NCI-H524 treated with DMSO at 0.1 percent for 48 hours (cell line): ENCODE data around the gene ACSL3.

Experiments used
- DNase-seq: peaks from one replicate; lab custom pipeline; 2025; lab: John Stamatoyannopoulos, UW

The ACSL3 gene

GRCh38 chr2:222879604-222879933 lies 18.7 kb downstream of the ACSL3 start:
- no peak for DNase-seq

- DNase-seq, result no peak
Observed at GRCh38 chr2:222882484-222882928, 21.7 kb downstream of the ACSL3 start.

- no peak for DNase-seq
Observed at GRCh38 chr2:222883420-222883819, 22.6 kb downstream of the ACSL3 start.

- DNase-seq, result no peak
Observed at GRCh38 chr2:222884114-222884771, 23.4 kb downstream of the ACSL3 start.

- no peak for DNase-seq
Observed at GRCh38 chr2:222884805-222885424, 24.1 kb downstream of the ACSL3 start.

- no peak for DNase-seq
Observed at GRCh38 chr2:222887124-222887523, 26.3 kb downstream of the ACSL3 start.

- no peak for DNase-seq
Observed at GRCh38 chr2:222888716-222889115, 27.9 kb downstream of the ACSL3 start.

GRCh38 chr2:222891890-222892289 lies 31.1 kb downstream of the ACSL3 start:
- no peak for DNase-seq

- DNase-seq, result no peak
Observed at GRCh38 chr2:222892321-222892720, 31.5 kb downstream of the ACSL3 start.

- DNase-seq, result no peak
Observed at GRCh38 chr2:222892761-222893160, 31.9 kb downstream of the ACSL3 start.

- DNase-seq, result no peak
Observed at GRCh38 chr2:222893716-222894115, 32.9 kb downstream of the ACSL3 start.

GRCh38 chr2:222895144-222895543 lies 34.3 kb downstream of the ACSL3 start:
- DNase-seq, result no peak

- no peak for DNase-seq
Observed at GRCh38 chr2:222897898-222898297, 37.1 kb downstream of the ACSL3 start.

GRCh38 chr2:222899413-222900181 lies 38.8 kb downstream of the ACSL3 start:
- DNase-seq, result no peak

- no peak for DNase-seq
Observed at GRCh38 chr2:222900354-222900753, 39.5 kb downstream of the ACSL3 start.

GRCh38 chr2:222902660-222903059 lies 41.8 kb downstream of the ACSL3 start:
- no peak for DNase-seq

GRCh38 chr2:222903234-222904220 lies 42.7 kb downstream of the ACSL3 start:
- DNase-seq, result no peak

GRCh38 chr2:222904557-222905258 lies 43.9 kb downstream of the ACSL3 start:
- DNase-seq, result no peak

GRCh38 chr2:222907048-222907447 lies 46.2 kb downstream of the ACSL3 start:
- DNase-seq, result no peak

GRCh38 chr2:222907790-222908441 lies 47.1 kb downstream of the ACSL3 start:
- no peak for DNase-seq

GRCh38 chr2:222909286-222909685 lies 48.5 kb downstream of the ACSL3 start:
- DNase-seq, result no peak
